ENCODE data around the gene OXGR1. TPM values are rescaled to one million over a fixed set of nuclear protein-coding genes. Genes with fewer than 3 reads are reported as not detected.

The OXGR1 gene
- total RNA-seq, 2 experiments from 2014 or later = not detected

DNA sequence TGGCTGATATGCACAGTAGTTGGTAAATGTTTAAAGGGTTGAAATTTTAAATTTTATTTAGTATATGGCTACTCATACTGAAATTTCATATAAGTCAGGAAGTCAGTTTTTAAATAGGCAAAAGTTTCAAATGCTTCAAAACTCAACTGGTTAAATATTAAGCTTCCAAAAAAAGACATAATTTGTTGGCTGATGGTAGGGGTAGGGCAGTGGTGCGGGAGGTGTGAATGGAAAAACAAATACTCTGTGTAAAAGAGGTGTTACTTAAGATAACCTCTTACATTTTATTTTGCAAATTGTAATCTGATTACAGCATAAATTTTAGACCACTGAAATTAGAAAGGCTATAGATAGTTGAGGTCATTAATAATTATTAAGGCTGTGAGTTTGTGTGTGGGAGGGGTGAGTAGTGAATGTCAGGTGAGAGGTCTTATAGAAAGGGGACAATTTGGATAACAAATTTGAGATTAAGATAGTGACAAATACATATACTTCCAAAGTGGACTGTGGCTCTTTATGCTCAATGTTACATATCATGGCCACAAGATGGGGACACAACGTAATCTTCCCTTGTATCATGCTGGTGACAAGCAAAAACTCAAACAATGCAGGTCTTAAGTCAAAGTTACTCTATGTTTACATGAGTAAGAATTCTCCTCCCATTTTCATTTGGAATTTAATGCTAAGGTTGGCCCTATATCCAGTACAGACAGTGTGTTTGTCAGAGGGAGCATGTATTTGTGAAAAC lies 36.6 kb upstream of the OXGR1 start:
- Histone ChIP-seq H3K4me1 (ENCODE audit: insufficient read depth, low read length, poor library complexity, severe bottlenecking) (no peaks in the 10 kb centered on the region), H2AFZ (ENCODE audit: low read length) (no peak overlapping the region), H3K79me2 (ENCODE audit: insufficient read depth, low read depth, low read length) (no peaks in the 10 kb centered on the region), H3K4me2 (ENCODE audit: low read length) (no peak overlapping the region), H3K4me3 (ENCODE audit: low read depth, low read length, poor library complexity, severe bottlenecking) (no peak overlapping the region), H4K20me1 (ENCODE audit: insufficient read depth, low read length) (no peaks in the 10 kb centered on the region), H3K36me3 (ENCODE audit: insufficient read depth, low read length) (no peaks in the 10 kb centered on the region), H3K27ac (ENCODE audit: low read depth, low read length, poor library complexity, severe bottlenecking) (no peak overlapping the region), H3K9me2 (ENCODE audit: insufficient read depth, low read length) (no peaks in the 10 kb centered on the region), H3K9me3 (ENCODE audit: low read length) (no peaks in the 10 kb centered on the region)
- DNase-seq (ENCODE audit: low spot score) = no peak
- intact Hi-C loops (cut with micrococcal nuclease; ENCODE audit: unreplicated experiment) = no loop called here
- ChIA-PET CTCF (ENCODE audit: unreplicated experiment) (no interaction called here), POLR2A (no interaction called here)
- BruUV-seq (replicated peaks) = no TSS peak
- TF ChIP-seq EZH2phosphoT487 (IDR thresholded peaks at IDR 0.05; ENCODE audit: borderline replicate concordance, low read depth, low read length) (no peak), CTCF (conservative IDR thresholded peaks at IDR 0.05; ENCODE audit: low read length) (peak; percentile 32; the same call in 1 of the 2 replicates)

DNA sequence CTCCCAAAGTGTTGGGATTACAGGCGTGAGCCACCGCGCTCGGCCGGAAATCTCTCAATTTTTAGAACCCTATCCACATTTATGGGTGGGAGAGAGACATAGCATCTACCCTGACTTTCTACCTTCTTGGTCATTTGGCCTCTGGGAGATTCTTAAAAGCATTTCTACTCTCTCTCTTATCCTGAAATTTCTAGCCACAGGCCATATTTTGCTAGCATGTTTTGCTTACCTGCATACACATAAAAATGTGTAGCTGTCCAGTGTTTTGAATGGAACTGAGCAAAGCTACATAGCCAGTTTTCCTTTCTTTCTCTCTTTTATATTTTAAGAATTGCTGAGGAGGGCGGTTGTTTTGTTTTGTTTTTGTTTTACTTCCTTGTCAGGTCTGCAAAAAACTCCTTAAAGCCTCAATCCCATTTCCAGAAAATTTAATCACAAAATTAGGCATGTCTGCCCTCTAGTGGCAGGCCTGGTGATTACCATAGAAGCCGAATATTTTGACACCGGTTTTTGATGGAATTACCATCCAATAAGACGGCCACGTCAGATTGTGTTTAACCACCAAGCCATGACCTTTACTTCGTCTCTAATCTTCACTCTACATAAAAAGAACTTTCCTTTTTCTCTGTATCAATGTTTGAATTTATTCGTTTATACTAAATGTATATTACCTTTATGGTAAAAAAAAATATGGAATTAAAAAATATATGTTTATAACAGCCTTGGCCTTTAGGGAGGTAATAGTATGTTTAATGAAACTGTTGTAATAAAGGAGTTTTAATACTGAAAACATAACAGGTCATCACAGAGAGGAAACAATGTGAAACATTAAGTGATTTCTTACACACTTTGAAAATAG lies 34.4 kb upstream of the OXGR1 start:
- intact Hi-C loops (cut with micrococcal nuclease; ENCODE audit: unreplicated experiment) = loop anchor here (10.0 kb wide), 1 partner anchor 204 kb away; no protein-coding TSS in a partner anchor
- CTCF ChIA-PET (ENCODE audit: unreplicated experiment) = no interaction called here
- POLR2A ChIA-PET = no interaction called here
- H3K4me1 ChIP-seq (ENCODE audit: insufficient read depth, low read length, poor library complexity, severe bottlenecking) = no peaks in the 10 kb centered on the region
- H4K20me1 ChIP-seq (ENCODE audit: insufficient read depth, low read length) = no peaks in the 10 kb centered on the region
- BruUV-seq (replicated peaks) = no TSS peak
- no peak for TF ChIP-seq EZH2phosphoT487 (IDR thresholded peaks at IDR 0.05; ENCODE audit: borderline replicate concordance, low read depth, low read length)
- peak; percentile 85 for TF ChIP-seq CTCF (conservative IDR thresholded peaks at IDR 0.05; ENCODE audit: low read length)
- H3K9me3 ChIP-seq (ENCODE audit: low read length) = no peaks in the 10 kb centered on the region
- no peaks in the 10 kb centered on the region for H3K36me3 ChIP-seq (ENCODE audit: insufficient read depth, low read length)
- DNase-seq (ENCODE audit: low spot score) = peak; percentile 33
- no peak overlapping the region for H3K27ac ChIP-seq (ENCODE audit: low read depth, low read length, poor library complexity, severe bottlenecking)
- H3K4me3 ChIP-seq (ENCODE audit: low read depth, low read length, poor library complexity, severe bottlenecking) = no peak overlapping the region
- no peaks in the 10 kb centered on the region for H3K79me2 ChIP-seq (ENCODE audit: insufficient read depth, low read depth, low read length)
- no peak overlapping the region for H3K4me2 ChIP-seq (ENCODE audit: low read length)
- no peaks in the 10 kb centered on the region for H3K9me2 ChIP-seq (ENCODE audit: insufficient read depth, low read length)
- H2AFZ ChIP-seq (ENCODE audit: low read length) = no peak overlapping the region

Measured in OCI-LY7 (cell line).